HCT116 (cell line): ENCODE measurements around the gene MTCP1. TPM values are rescaled to one million over a fixed set of nuclear protein-coding genes. Genes with fewer than 3 reads are reported as not detected.

Experiments
- ATAC-seq: fragments of 200-7000 bp; cut with Tn5 transposase; 2 replicates; pipeline ENCODE4 v1.9.1; 2020; ENCODE audit warnings: mild to moderate bottlenecking, moderate library complexity
- BruUV-seq: library from RNA; stranded (reverse); fragments of 400-500 nt; replicated peaks from 2 replicates; lab custom pipeline; 2021; lab: Mats Ljungman, UMichigan
- CTCF ChIA-PET: fragments of 300-600 bp; sonication (Branson Sonifier 250); formaldehyde crosslinking; loops from one replicate; lab custom pipeline; 2021; ENCODE audit warnings: antibody characterized with exemption; lab: Charles Lee
- POLR2A ChIA-PET: fragments of 300-600, 350-600 bp; sonication (Branson Sonifier 250); formaldehyde crosslinking; loops from one replicate; lab custom pipeline; 2021; ENCODE audit warnings: antibody characterized with exemption; lab: Charles Lee
- RAD21 ChIA-PET, 2 experiments: fragments of 300-600 bp; sonication (Branson Sonifier 250); formaldehyde crosslinking; loops; one replicate each; lab custom pipeline; 2023; ENCODE audit warnings: low total read pairs in 2 of 2; ENCODE audit not compliant: uncharacterized antibody in 2 of 2, unreplicated experiment in 2 of 2, low non-redundant PET in 1 of 2; lab: Charles Lee
- DNase-seq: peaks from one replicate; pipeline ENCODE4 v3.0.0-alpha.2; 2010; ENCODE audit warnings: low read depth, low spot score
- H2AFZ ChIP-seq: fragments of 200-600 bp; shearing (Covaris generic), sonication (generic); 2 replicates; pipeline ENCODE4 v1.6.1; 2017; ENCODE audit warnings: low read depth, mixed run types, mixed read lengths, antibody characterized with exemption, low read length; ENCODE audit not compliant: poor library complexity, severe bottlenecking
- H3K27ac ChIP-seq: 2 replicates; pipeline ENCODE4 v1.5.1; 2012; ENCODE audit warnings: low read depth, low read length
- H3K27me3 ChIP-seq: fragments of 200-600 bp; sonication (generic); 2 replicates; pipeline ENCODE4 v1.6.1; 2016; ENCODE audit warnings: mixed run types, low read length, mixed read lengths; ENCODE audit not compliant: insufficient read depth
- H3K36me3 ChIP-seq, 2 experiments: fragments of 200-500 bp in 1 of 2; fragments of 200-600 bp in 1 of 2; sonication (Bioruptor generic) in 1 of 2; sonication (generic) in 1 of 2; 2 replicates each; pipeline versions ENCODE4 v1.5.1 to v1.6.1; 2014 to 2016; ENCODE audit warnings: low read length in 2 of 2, inconsistent platforms in 1 of 2, mixed read lengths in 1 of 2, mixed run types in 1 of 2; ENCODE audit not compliant: insufficient read depth in 2 of 2, control insufficient read depth in 1 of 2
- H3K4me1 ChIP-seq, 2 experiments: fragments of 200-600 bp in 1 of 2; sonication (generic) in 1 of 2; 2 replicates each; pipeline versions ENCODE4 v1.5.1 to v1.6.1; 2012 to 2017; ENCODE audit warnings: low read length in 2 of 2, inconsistent platforms in 1 of 2, mild to moderate bottlenecking in 1 of 2, mixed read lengths in 1 of 2, mixed run types in 1 of 2, moderate library complexity in 1 of 2; ENCODE audit not compliant: insufficient read depth in 2 of 2, control insufficient read depth in 1 of 2
- H3K4me2 ChIP-seq: fragments of 200-600 bp; sonication (generic); 2 replicates; pipeline ENCODE4 v1.6.1; 2017; ENCODE audit warnings: mixed run types, low read length, mixed read lengths
- H3K4me3 ChIP-seq, 2 experiments: fragments of 200-600 bp in 1 of 2; sonication (generic) in 1 of 2; replicated peaks in 1 of 2; 2 replicates each; pipeline ENCODE4 v1.5.1; 2011 to 2016; ENCODE audit warnings: low read length in 2 of 2, control low read depth in 1 of 2, low read depth in 1 of 2, mild to moderate bottlenecking in 1 of 2, mixed read lengths in 1 of 2, mixed run types in 1 of 2
- H3K79me2 ChIP-seq: fragments of 200-600 bp; sonication (generic); 2 replicates; pipeline ENCODE4 v1.6.1; 2017; ENCODE audit warnings: mild to moderate bottlenecking, mixed run types, low read length, moderate library complexity, mixed read lengths; ENCODE audit not compliant: insufficient read depth
- H3K9ac ChIP-seq: fragments of 200-600 bp; sonication (generic); 2 replicates; pipeline ENCODE4 v1.6.1; 2016; ENCODE audit warnings: low read length, mixed read lengths
- H3K9me2 ChIP-seq: fragments of 200-600 bp; sonication (generic), shearing (Covaris generic); 2 replicates; pipeline ENCODE4 v1.6.1; 2017; ENCODE audit warnings: mixed run types, mild to moderate bottlenecking, moderate library complexity; ENCODE audit not compliant: insufficient read depth
- H3K9me3 ChIP-seq, 2 experiments: fragments of 200-500 bp in 1 of 2; fragments of 200-600 bp in 1 of 2; sonication (Bioruptor generic) in 1 of 2; sonication (generic) in 1 of 2; 2 replicates each; pipeline ENCODE4 v1.6.1; 2014 to 2017; ENCODE audit warnings: low read length in 2 of 2, mixed read lengths in 2 of 2, inconsistent platforms in 1 of 2, low read depth in 1 of 2, mild to moderate bottlenecking in 1 of 2, mixed run types in 1 of 2, moderate library complexity in 1 of 2; ENCODE audit not compliant: control insufficient read depth in 1 of 2, insufficient read depth in 1 of 2
- H4K20me1 ChIP-seq: fragments of 200-600 bp; sonication (generic), shearing (Covaris generic); 2 replicates; pipeline ENCODE4 v1.6.1; 2017; ENCODE audit warnings: mixed run types, mild to moderate bottlenecking, moderate library complexity; ENCODE audit not compliant: insufficient read depth
- ATF3 ChIP-seq: IDR thresholded peaks from 2 replicates; pipeline ENCODE4 v1.6.1; 2012
- CBX3 ChIP-seq: IDR thresholded peaks from 2 replicates; pipeline ENCODE4 v1.6.1; 2012; ENCODE audit warnings: low read depth
- CEBPB ChIP-seq: IDR thresholded peaks from 2 replicates; pipeline ENCODE4 v1.6.1; 2012; ENCODE audit warnings: low read depth
- CTCF ChIP-seq, 3 experiments: fragments of 200-600 bp in 1 of 3; sonication (generic) in 1 of 3; IDR thresholded peaks in 2 of 3; conservative IDR thresholded peaks in 1 of 3; 2 replicates each; pipeline ENCODE4 v1.5.1; 2012 to 2017; ENCODE audit warnings: low read depth in 2 of 3, low read length in 2 of 3, antibody characterized with exemption in 1 of 3, borderline replicate concordance in 1 of 3, control low read depth in 1 of 3, mild to moderate bottlenecking in 1 of 3, mixed read lengths in 1 of 3, mixed run types in 1 of 3, moderate library complexity in 1 of 3; ENCODE audit not compliant: insufficient read depth in 1 of 3
- ELF1 ChIP-seq: IDR thresholded peaks from 2 replicates; pipeline ENCODE4 v1.6.1; 2012; ENCODE audit warnings: low read depth, borderline replicate concordance
- EZH2 ChIP-seq: fragments of 200-600 bp; sonication (generic); IDR thresholded peaks from 2 replicates; pipeline ENCODE4 v1.6.1; 2017; ENCODE audit warnings: antibody characterized with exemption, mixed run types
- EZH2phosphoT487 ChIP-seq: fragments of 200-600 bp; IDR thresholded peaks from 2 replicates; pipeline ENCODE4 v1.6.1; 2018; ENCODE audit warnings: antibody characterized with exemption, borderline replicate concordance
- FOSL1 ChIP-seq: IDR thresholded peaks from 2 replicates; pipeline ENCODE4 v1.6.1; 2012; ENCODE audit warnings: low read depth
- JUND ChIP-seq: IDR thresholded peaks from 2 replicates; pipeline ENCODE4 v1.6.1; 2012
- POLR2A ChIP-seq: IDR thresholded peaks from 2 replicates; pipeline ENCODE4 v1.7.0; 2011; ENCODE audit warnings: borderline replicate concordance; ENCODE audit not compliant: insufficient read depth, insufficient read length; ENCODE audit errors: extremely low read depth
- POLR2AphosphoS5 ChIP-seq: IDR thresholded peaks from 2 replicates; pipeline ENCODE4 v1.6.1; 2011; ENCODE audit warnings: mild to moderate bottlenecking, low read depth, low read length, moderate library complexity
- RAD21 ChIP-seq: IDR thresholded peaks from 2 replicates; pipeline ENCODE4 v1.6.1; 2012; ENCODE audit warnings: low read depth, mild to moderate bottlenecking
- SIN3A ChIP-seq: IDR thresholded peaks from 2 replicates; pipeline ENCODE4 v1.6.1; 2012; ENCODE audit warnings: low read depth
- SP1 ChIP-seq: IDR thresholded peaks from 2 replicates; pipeline ENCODE4 v1.6.1; 2012; ENCODE audit warnings: low read depth
- TCF7L2 ChIP-seq: IDR thresholded peaks from 2 replicates; pipeline ENCODE4 v1.7.0; 2011; ENCODE audit warnings: borderline replicate concordance, inconsistent platforms; ENCODE audit not compliant: insufficient read depth, insufficient read length; ENCODE audit errors: extremely low read depth
- YY1 ChIP-seq: IDR thresholded peaks from 2 replicates; pipeline ENCODE4 v1.6.1; 2011; ENCODE audit warnings: low read length, low read depth, moderate library complexity, mild to moderate bottlenecking; ENCODE audit not compliant: insufficient replicate concordance; ENCODE audit errors: extremely low read depth
- ZFX ChIP-seq: fragments of 450-650 bp; IDR thresholded peaks from 2 replicates; pipeline ENCODE4 v1.6.1; 2017
- ZNF274 ChIP-seq: fragments of 200-500 bp; sonication (Bioruptor generic); IDR thresholded peaks from 2 replicates; pipeline ENCODE4 v1.6.1; 2014; ENCODE audit warnings: mild to moderate bottlenecking, low read depth, low read length, inconsistent platforms
- intact Hi-C: fragments of 100-400 bp; cut with micrococcal nuclease; formaldehyde crosslinking; loops from 2 replicates; pipeline ENCODE4 v1.10.0; 2022
- total RNA-seq: library from RNA; stranded (reverse); gene quantifications from one replicate; pipeline ENCODE4 v1.2.1, GENCODE V29; 2021; ENCODE audit not compliant: unreplicated experiment
- TF ChIP-seq, protein P1 (sequence below): IDR thresholded peaks from 2 replicates; pipeline ENCODE4 v1.6.1; 2012; ENCODE audit warnings: low read depth
- TF ChIP-seq, protein P2 (sequence below): IDR thresholded peaks from 2 replicates; pipeline ENCODE4 v1.6.1; 2011; ENCODE audit warnings: mild to moderate bottlenecking, low read length, moderate library complexity; ENCODE audit not compliant: insufficient replicate concordance; ENCODE audit errors: extremely low read depth

The MTCP1 gene
- total RNA-seq, 1 experiment from 2014 or later: 10.7 TPM

- no peaks in the 10 kb centered on the region for H3K36me3 ChIP-seq
- no peaks in the 10 kb centered on the region for H3K9me2 ChIP-seq
- no peaks in the 10 kb centered on the region for H3K4me1 ChIP-seq
- BruUV-seq: no TSS peak
- no peaks in the 10 kb centered on the region for H3K9me3 ChIP-seq
- H2AFZ ChIP-seq: no peak overlapping the region
- H3K27ac ChIP-seq: no peak overlapping the region
- H3K79me2 ChIP-seq: no peaks in the 10 kb centered on the region
- POLR2A ChIA-PET: no interaction called here
- H3K9ac ChIP-seq: no peak overlapping the region
- no peaks in the 10 kb centered on the region for H4K20me1 ChIP-seq
- ATAC-seq: peak; percentile 78
- H3K4me3 ChIP-seq: no peak overlapping the region
- TF ChIP-seq POLR2AphosphoS5 (no peak), EZH2phosphoT487 (no peak), POLR2A (no peak), SP1 (no peak), RAD21 (peak; percentile 35; the same call in 1 of the 2 replicates), CEBPB (no peak), JUND (no peak), CBX3 (peak; percentile 32; the same call in 1 of the 2 replicates), ELF1 (no peak), ZNF274 (no peak), CTCF (IDR thresholded peaks at IDR 0.05 in 2 of 3, conservative IDR thresholded peaks at IDR 0.05 in 1 of 3; ENCODE audit: borderline replicate concordance in 1 of 3, insufficient read depth in 1 of 3, low read depth in 2 of 3, low read length in 2 of 3) (peak; percentile 55 to 65 (median 61); a peak in 5 of 6 replicates), FOSL1 (no peak), ATF3 (no peak), EZH2 (no peak), YY1 (no peak), ZFX (no peak), TCF7L2 (no peak), SIN3A (no peak)
- TF ChIP-seq, protein P1, sequence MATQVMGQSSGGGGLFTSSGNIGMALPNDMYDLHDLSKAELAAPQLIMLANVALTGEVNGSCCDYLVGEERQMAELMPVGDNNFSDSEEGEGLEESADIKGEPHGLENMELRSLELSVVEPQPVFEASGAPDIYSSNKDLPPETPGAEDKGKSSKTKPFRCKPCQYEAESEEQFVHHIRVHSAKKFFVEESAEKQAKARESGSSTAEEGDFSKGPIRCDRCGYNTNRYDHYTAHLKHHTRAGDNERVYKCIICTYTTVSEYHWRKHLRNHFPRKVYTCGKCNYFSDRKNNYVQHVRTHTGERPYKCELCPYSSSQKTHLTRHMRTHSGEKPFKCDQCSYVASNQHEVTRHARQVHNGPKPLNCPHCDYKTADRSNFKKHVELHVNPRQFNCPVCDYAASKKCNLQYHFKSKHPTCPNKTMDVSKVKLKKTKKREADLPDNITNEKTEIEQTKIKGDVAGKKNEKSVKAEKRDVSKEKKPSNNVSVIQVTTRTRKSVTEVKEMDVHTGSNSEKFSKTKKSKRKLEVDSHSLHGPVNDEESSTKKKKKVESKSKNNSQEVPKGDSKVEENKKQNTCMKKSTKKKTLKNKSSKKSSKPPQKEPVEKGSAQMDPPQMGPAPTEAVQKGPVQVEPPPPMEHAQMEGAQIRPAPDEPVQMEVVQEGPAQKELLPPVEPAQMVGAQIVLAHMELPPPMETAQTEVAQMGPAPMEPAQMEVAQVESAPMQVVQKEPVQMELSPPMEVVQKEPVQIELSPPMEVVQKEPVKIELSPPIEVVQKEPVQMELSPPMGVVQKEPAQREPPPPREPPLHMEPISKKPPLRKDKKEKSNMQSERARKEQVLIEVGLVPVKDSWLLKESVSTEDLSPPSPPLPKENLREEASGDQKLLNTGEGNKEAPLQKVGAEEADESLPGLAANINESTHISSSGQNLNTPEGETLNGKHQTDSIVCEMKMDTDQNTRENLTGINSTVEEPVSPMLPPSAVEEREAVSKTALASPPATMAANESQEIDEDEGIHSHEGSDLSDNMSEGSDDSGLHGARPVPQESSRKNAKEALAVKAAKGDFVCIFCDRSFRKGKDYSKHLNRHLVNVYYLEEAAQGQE: no peak
- TF ChIP-seq, protein P2, sequence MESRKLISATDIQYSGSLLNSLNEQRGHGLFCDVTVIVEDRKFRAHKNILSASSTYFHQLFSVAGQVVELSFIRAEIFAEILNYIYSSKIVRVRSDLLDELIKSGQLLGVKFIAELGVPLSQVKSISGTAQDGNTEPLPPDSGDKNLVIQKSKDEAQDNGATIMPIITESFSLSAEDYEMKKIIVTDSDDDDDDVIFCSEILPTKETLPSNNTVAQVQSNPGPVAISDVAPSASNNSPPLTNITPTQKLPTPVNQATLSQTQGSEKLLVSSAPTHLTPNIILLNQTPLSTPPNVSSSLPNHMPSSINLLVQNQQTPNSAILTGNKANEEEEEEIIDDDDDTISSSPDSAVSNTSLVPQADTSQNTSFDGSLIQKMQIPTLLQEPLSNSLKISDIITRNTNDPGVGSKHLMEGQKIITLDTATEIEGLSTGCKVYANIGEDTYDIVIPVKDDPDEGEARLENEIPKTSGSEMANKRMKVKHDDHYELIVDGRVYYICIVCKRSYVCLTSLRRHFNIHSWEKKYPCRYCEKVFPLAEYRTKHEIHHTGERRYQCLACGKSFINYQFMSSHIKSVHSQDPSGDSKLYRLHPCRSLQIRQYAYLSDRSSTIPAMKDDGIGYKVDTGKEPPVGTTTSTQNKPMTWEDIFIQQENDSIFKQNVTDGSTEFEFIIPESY: no peak
- TF ChIP-seq, all 23 proteins: peak for 3
- no peak overlapping the region for H3K4me2 ChIP-seq
- intact Hi-C loops: no loop called here
- ChIA-PET RAD21 (interaction anchor here in 1 of 2 experiments (0.7 kb wide), 1 partner anchor 130 kb away, joined by 3 read pairs; no protein-coding TSS in a partner anchor), CTCF (interaction anchor here (0.7 to 1.1 kb wide), 3 partner anchors 9 to 141 kb away, joined by 3 to 4 read pairs (median 4); no protein-coding TSS in a partner anchor)
- DNase-seq: no peak
- H3K27me3 ChIP-seq: no peaks in the 10 kb centered on the region
Observed at GRCh38 chrX:155048977-155049619, 21.8 kb downstream of the MTCP1 start.
